ENCODE results near the gene CAMK4.

The CAMK4 gene

GRCh38 chr5:111367115-111367514 is 142.9 kb downstream of the CAMK4 start:
- no peak overlapping the region for H3K27ac ChIP-seq
- TF ChIP-seq CTCF (conservative IDR thresholded peaks at IDR 0.05), result no peak

- no peak overlapping the region for H3K27ac ChIP-seq
- no peak for TF ChIP-seq CTCF (conservative IDR thresholded peaks at IDR 0.05)
Observed at GRCh38 chr5:111372799-111373198, 148.6 kb downstream of the CAMK4 start.

- no peak for TF ChIP-seq CTCF (conservative IDR thresholded peaks at IDR 0.05)
- no peak overlapping the region for H3K27ac ChIP-seq
Observed at GRCh38 chr5:111374380-111374779, 150.2 kb downstream of the CAMK4 start.

- H3K27ac ChIP-seq, result no peak overlapping the region
- no peak for TF ChIP-seq CTCF (conservative IDR thresholded peaks at IDR 0.05)
Observed at GRCh38 chr5:111375645-111376044, 151.5 kb downstream of the CAMK4 start.

GRCh38 chr5:111377306-111377705 is 153.1 kb downstream of the CAMK4 start:
- TF ChIP-seq CTCF (conservative IDR thresholded peaks at IDR 0.05), result no peak
- no peak overlapping the region for H3K27ac ChIP-seq

GRCh38 chr5:111379391-111379816 is 155.2 kb downstream of the CAMK4 start:
- no peak for TF ChIP-seq CTCF (conservative IDR thresholded peaks at IDR 0.05)

GRCh38 chr5:111383288-111383970 is 159.2 kb downstream of the CAMK4 start:
- H3K27ac ChIP-seq, result no peak overlapping the region
- TF ChIP-seq CTCF (conservative IDR thresholded peaks at IDR 0.05), result no peak

More at GRCh38 chr5:111379391-111379816, 155.2 kb downstream of the CAMK4 start:
- H3K27ac ChIP-seq, result no peak overlapping the region

Measured in VCaP (cell line).